22Rv1 (cell line): Measurements from ENCODE around the gene NNMT.

Experiments
- H3K27ac ChIP-seq: fragments of 450-650 bp; 2 replicates; pipeline ENCODE4 v1.5.1; 2017
- ZFX ChIP-seq: fragments of 450-650 bp; IDR thresholded peaks from 2 replicates; pipeline ENCODE4 v1.6.1; 2017; ENCODE audit warnings: antibody characterized with exemption, borderline replicate concordance
- TF ChIP-seq, protein P1 (sequence below): fragments of 450-650 bp; IDR thresholded peaks from 2 replicates; pipeline ENCODE4 v1.5.1; 2017; ENCODE audit warnings: mild to moderate bottlenecking

The NNMT gene

DNA sequence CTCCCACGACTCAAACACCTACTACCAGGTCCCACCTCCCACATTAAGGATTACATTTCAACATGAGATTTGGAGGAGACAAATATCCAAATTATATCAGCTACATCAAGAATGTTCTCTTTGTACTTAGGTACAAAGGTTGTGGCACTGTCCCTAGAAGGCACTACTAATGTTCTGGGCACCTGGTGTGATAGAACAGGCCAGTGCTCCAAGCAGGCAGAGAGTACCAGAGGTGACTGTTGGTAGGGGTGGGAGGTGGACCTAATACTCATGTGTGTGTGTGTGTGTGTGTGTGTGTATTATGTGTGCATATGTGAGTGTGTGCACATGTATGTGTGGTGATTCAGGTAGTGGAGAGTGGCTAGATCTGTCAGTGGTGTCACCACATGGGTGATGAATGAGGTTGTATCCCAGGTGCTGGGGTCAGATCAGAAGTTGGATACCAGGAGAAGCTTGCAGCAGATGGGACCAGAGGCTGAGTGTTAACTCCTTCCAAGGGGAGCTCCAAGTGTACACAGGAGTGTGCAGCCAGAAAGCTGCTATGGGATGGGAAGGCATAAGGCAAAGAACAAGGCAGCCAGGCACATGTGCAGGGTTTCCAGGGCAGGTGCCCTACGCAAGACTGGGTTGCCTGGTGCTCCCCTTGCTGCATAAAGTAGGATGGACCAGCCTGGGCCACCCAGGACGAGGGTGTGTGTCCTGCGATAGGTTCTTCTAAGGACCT is 17.7 kb upstream of the NNMT start:
- TF ChIP-seq, protein P1, sequence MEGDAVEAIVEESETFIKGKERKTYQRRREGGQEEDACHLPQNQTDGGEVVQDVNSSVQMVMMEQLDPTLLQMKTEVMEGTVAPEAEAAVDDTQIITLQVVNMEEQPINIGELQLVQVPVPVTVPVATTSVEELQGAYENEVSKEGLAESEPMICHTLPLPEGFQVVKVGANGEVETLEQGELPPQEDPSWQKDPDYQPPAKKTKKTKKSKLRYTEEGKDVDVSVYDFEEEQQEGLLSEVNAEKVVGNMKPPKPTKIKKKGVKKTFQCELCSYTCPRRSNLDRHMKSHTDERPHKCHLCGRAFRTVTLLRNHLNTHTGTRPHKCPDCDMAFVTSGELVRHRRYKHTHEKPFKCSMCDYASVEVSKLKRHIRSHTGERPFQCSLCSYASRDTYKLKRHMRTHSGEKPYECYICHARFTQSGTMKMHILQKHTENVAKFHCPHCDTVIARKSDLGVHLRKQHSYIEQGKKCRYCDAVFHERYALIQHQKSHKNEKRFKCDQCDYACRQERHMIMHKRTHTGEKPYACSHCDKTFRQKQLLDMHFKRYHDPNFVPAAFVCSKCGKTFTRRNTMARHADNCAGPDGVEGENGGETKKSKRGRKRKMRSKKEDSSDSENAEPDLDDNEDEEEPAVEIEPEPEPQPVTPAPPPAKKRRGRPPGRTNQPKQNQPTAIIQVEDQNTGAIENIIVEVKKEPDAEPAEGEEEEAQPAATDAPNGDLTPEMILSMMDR = no peak
- TF ChIP-seq ZFX = no peak
- no peak overlapping the region for H3K27ac ChIP-seq

DNA sequence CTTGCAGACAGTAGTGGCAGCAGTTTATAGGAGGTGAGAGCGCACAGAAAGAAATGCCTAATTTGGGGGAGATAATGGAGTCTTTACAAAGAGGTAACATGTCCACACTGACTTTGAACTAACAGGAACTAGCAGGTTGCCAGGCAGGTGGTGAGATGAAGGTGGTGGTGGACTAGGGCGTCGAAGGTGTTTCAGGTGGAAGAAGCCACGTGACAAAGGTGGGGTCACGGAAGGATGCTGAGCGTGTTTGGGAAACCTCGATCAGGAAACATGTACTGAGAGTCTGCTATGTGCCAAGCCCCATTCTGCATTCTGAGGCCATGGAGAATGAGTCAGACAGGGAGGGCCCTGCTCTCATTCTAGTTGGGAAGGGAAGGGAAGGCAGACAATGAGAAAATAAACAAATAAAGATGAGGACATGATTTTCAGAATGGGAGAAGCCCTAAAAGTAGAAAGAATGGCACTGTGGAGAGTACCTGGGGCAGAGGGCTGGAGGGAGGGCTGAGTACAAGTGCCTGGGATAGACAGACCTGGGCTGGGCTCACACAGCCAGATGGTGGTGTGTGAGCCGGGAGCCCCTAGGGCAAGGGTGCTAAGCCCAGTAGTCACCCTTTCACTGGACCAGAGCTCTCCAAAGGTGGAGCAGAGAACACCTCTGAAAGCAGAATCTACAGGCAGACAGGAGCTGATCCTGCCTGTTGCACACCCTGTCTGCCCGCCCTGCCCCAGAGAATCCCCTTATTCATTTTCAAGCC is 16.2 kb upstream of the NNMT start:
- TF ChIP-seq, protein P1 = no peak
- no peak for TF ChIP-seq ZFX

DNA sequence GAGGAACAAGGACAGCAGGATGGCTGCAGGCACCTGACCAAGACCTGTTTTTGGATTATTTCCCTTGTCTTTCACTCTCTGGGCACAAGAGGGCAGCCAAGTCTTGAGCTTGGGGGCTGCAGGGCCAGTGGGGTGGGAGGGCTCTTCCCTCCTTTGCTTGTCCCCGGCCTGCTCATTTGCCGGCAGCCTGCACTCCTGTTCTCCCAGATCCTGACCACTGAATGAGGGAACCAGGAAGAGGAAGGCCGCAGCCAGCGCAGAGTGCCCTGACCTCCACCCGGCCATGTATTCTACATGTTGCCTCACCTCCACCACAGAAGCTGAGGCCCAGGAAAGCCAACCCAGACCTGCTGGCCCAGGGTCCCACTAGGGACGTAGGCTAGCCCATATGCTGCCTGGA is 15.5 kb upstream of the NNMT start:
- TF ChIP-seq, protein P1 = peak; percentile 74
- no peak for TF ChIP-seq ZFX
- no peak overlapping the region for H3K27ac ChIP-seq

More for the DNA sequence above, 16.2 kb upstream of the NNMT start:
- H3K27ac ChIP-seq = no peak overlapping the region

- H3K27ac ChIP-seq = no peak overlapping the region
- TF ChIP-seq, protein P1 = no peak
- TF ChIP-seq ZFX = no peak
These were observed 14.7 kb upstream of the NNMT start for GRCh38 chr11:114281388-114281956.

GRCh38 chr11:114282488-114282887 is 13.7 kb upstream of the NNMT start:
- H3K27ac ChIP-seq = no peak overlapping the region
- TF ChIP-seq, protein P1 = no peak

- no peak for TF ChIP-seq ZFX
- no peak overlapping the region for H3K27ac ChIP-seq
These were observed 12.8 kb upstream of the NNMT start for GRCh38 chr11:114283422-114283821.

DNA sequence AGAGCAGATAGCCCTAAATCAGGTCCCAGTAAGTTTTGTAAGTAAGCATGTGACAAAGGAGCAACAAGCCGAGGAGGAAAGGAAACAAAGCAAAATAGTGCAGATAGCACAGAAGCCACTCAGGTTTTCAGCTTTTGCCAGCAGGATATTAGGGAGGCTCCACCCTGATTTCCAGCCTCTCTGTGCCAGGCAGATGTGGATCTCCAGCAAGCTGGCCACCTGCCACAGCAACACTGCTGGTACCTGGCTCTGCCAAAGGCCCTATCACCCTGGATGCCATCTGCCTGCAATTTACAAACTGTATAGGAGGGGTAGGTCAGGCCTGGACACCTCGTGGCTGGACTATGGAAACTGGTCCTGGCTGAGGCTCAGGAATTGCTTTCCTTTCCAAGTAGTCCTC is 12.2 kb upstream of the NNMT start:
- no peak overlapping the region for H3K27ac ChIP-seq

More for the DNA sequence above, 12.2 kb upstream of the NNMT start:
- TF ChIP-seq, protein P1 = no peak
